Ovary (tissue), 9 donors: Measurements from ENCODE around the gene ARSD. TPM values are rescaled to one million over a fixed set of nuclear protein-coding genes. Genes with fewer than 3 reads are reported as not detected.

Experiments
- DNase-seq, 5 donors: peaks; one replicate each; pipeline ENCODE4 v3.0.0-alpha.2; 2019 to 2020
- H3K27ac ChIP-seq, 2 donors: fragments of 200-600 bp; one replicate each; pipeline versions ENCODE4 v1.5.1 to v1.8.0; 2019 to 2022
- H3K27me3 ChIP-seq: fragments of 200-600 bp; one replicate; pipeline ENCODE4 v1.8.0; 2022
- H3K36me3 ChIP-seq: fragments of 200-600 bp; sonication (generic); one replicate; pipeline ENCODE4 v1.5.1; 2019
- H3K4me1 ChIP-seq: one replicate; pipeline ENCODE4 v1.8.1; 2013; ENCODE audit warnings: mild to moderate bottlenecking, moderate library complexity; ENCODE audit not compliant: insufficient read depth
- H3K4me3 ChIP-seq: fragments of 200-600 bp; sonication (generic); one replicate; pipeline ENCODE4 v1.5.1; 2017
- H3K9me3 ChIP-seq, 2 donors: fragments of 200-600 bp in 1 of 2; sonication (generic) in 1 of 2; one replicate each; pipeline versions ENCODE4 v1.5.1 to v1.8.1; 2013 to 2019; ENCODE audit warnings: mild to moderate bottlenecking in 1 of 2, moderate library complexity in 1 of 2
- CTCF ChIP-seq, 3 donors: fragments of 450-650 bp in 2 of 3; fragments of 200-600 bp in 1 of 3; IDR thresholded peaks; one replicate each; pipeline versions ENCODE4 v1.5.1 to v1.8.0; 2016 to 2022; ENCODE audit warnings: antibody characterized with exemption in 3 of 3, mild to moderate bottlenecking in 1 of 3
- EP300 ChIP-seq: sonication (generic); formaldehyde crosslinking; IDR thresholded peaks from one replicate; pipeline ENCODE4 v1.6.1; 2017; ENCODE audit warnings: antibody characterized with exemption
- POLR2A ChIP-seq: fragments of 450-650 bp; IDR thresholded peaks from one replicate; pipeline ENCODE4 v1.6.1; 2017; ENCODE audit warnings: antibody characterized with exemption, mild to moderate bottlenecking, moderate library complexity
- WGBS, 3 donors: extraction: QIAGEN DNeasy Blood & Tissue Kit in 1 of 3; methylation state at CpG; one replicate each; pipeline versions ENCODE4 v1.1.5 to v1.1.7; 2013 to 2017; 5-methylcytosine and 5-hydroxymethylcytosine counted together
- intact Hi-C, 4 donors: fragments of 100-400 bp; cut with DNase I; formaldehyde crosslinking; loops; one replicate each; pipeline versions ENCODE4 v1.11.0 to v1.15.1; 2022 to 2023
- polyA plus RNA-seq, 2 donors: library from polyadenylated mRNA; stranded (reverse); fragments of 200-250 nt in 1 of 2; fragments of 350-450 nt in 1 of 2; fragmentation: Illumina TruSeq in 1 of 2; extraction: RNeasy Lipid Tissue Mini Kit (QIAGEN cat#74804) in 1 of 2; gene quantifications; one replicate each; pipeline ENCODE4 v1.2.3, GENCODE V29; 2013 to 2014
- total RNA-seq, 7 donors: library from RNA; depleted of rRNA in 2 of 7; stranded (reverse); fragments of >200 nt in 2 of 7; fragmentation: NEBNext Ultra II Directional in 3 of 7; extraction: Animal tissue kit (Norgen Biotek cat#: 25700) in 3 of 7; gene quantifications; one replicate each; pipeline versions ENCODE4 v1.1.0 to v1.2.4, GENCODE V29; 2016 to 2023
- donor health status: DM: no; HTN: no; CAD: no; lungs with moderate emphysema.
- donor health status: DM: no; HTN: no; CAD: no.
- donor health status: Bipolar disorder and iron deficiency.
- donor health status: DM: yes; HTN: yes; CAD: no.
- donor health status: DM: no; HTN: no; CAD: no.
- donor health status: DM: yes; HTN: yes; CAD: no.

The ARSD gene
- total and polyA plus RNA-seq, 9 donors: 19.7 to 46.7 (median 41.4) TPM

DNA sequence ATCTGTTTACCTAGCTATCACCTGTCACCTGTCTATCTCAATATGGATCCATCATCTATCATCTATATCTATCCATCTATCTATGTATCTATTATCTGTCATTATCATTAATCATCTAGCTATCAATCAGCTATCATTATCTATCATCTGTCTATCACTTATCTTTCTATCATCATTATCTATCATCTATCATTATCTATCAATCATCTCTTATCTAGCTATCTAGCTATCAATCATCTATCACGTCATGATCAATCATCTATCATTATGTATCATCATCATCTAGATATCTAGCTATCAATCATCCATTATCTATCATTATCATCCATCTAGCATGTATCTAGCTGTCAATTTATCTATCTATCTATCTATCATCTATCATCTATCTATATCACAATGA lies 7.9 kb downstream of the ARSD start:
- 66 to 80% (median 74%) methylated on average over 1 of the region's 1 CpG for WGBS, 3 donors
- TF ChIP-seq EP300 (no peak), CTCF (IDR thresholded peaks at IDR 0.05) (no peak), POLR2A (no peak)
- Histone ChIP-seq H3K36me3 (no peaks in the 10 kb centered on the region), H3K27me3 (no peaks in the 10 kb centered on the region), H3K27ac (no peak overlapping the region), H3K4me3 (no peak overlapping the region), H3K9me3 (no peaks in the 10 kb centered on the region), H3K4me1 (no peaks in the 10 kb centered on the region)
- intact Hi-C loops: no loop called here
- DNase-seq: no peak

GRCh38 chrX:2917767-2918166 lies 11.4 kb downstream of the ARSD start:
- H3K36me3 ChIP-seq: no peaks in the 10 kb centered on the region

GRCh38 chrX:2913118-2913517 lies 16.0 kb downstream of the ARSD start:
- Histone ChIP-seq H3K27ac (no peak overlapping the region), H3K9me3 (no peaks in the 10 kb centered on the region), H3K4me3 (no peak overlapping the region), H3K36me3 (no peaks in the 10 kb centered on the region), H3K4me1 (no peaks in the 10 kb centered on the region), H3K27me3 (no peaks in the 10 kb centered on the region)
- WGBS, 3 donors: 50 to 68% (median 65%) methylated on average over 3 of the region's 3 CpGs
- no peak for DNase-seq
- intact Hi-C loops: no loop called here
- TF ChIP-seq CTCF (IDR thresholded peaks at IDR 0.05) (no peak), POLR2A (no peak), EP300 (no peak)

More at GRCh38 chrX:2917767-2918166, 11.4 kb downstream of the ARSD start:
- intact Hi-C loops: no loop called here
- TF ChIP-seq POLR2A: no peak
- no peak for TF ChIP-seq CTCF (IDR thresholded peaks at IDR 0.05)
- TF ChIP-seq EP300: no peak
- Histone ChIP-seq H3K4me3 (no peak overlapping the region), H3K27me3 (no peaks in the 10 kb centered on the region), H3K4me1 (no peaks in the 10 kb centered on the region), H3K27ac (no peak overlapping the region), H3K9me3 (no peaks in the 10 kb centered on the region)
- 95 to 97% (median 96%) methylated on average over 23 of the region's 23 CpGs for WGBS, 3 donors
- no peak for DNase-seq

- H3K27ac ChIP-seq: no peak overlapping the region
- DNase-seq: no peak
- H3K9me3 ChIP-seq: no peaks in the 10 kb centered on the region
- no peaks in the 10 kb centered on the region for H3K27me3 ChIP-seq
- no peaks in the 10 kb centered on the region for H3K4me1 ChIP-seq
- intact Hi-C loops: no loop called here
- no peak overlapping the region for H3K4me3 ChIP-seq
- no peak for TF ChIP-seq EP300
- no peak for TF ChIP-seq POLR2A
- TF ChIP-seq CTCF (IDR thresholded peaks at IDR 0.05): no peak
- 94 to 97% (median 95%) methylated on average over 3 of the region's 3 CpGs for WGBS, 3 donors
- H3K36me3 ChIP-seq: no peaks in the 10 kb centered on the region
These were observed 19.0 kb downstream of the ARSD start for GRCh38 chrX:2910109-2910508.
